SJCRH30 (cell line): Measurements from ENCODE around the gene LOC128125822.
A peak's percentile ranks its signal among the peaks of the same experiment; 100 is the strongest.

ENCODE experiments used
- DNase-seq, 2 experiments: peaks; one replicate each; pipeline ENCODE4 v3.0.0-alpha.2; 2015 to 2020
- H3K27ac ChIP-seq: fragments of 250-450 bp; sonication (Bioruptor Pico); 2 replicates; pipeline ENCODE4 v1.5.1; 2020; ENCODE audit warnings: mild to moderate bottlenecking, moderate library complexity
- H3K27me3 ChIP-seq: fragments of 250-450 bp; sonication (Bioruptor Pico); 2 replicates; pipeline ENCODE4 v1.5.1; 2020; ENCODE audit warnings: mild to moderate bottlenecking, moderate library complexity
- H3K36me3 ChIP-seq: fragments of 250-450 bp; sonication (Bioruptor Pico); 2 replicates; pipeline ENCODE4 v1.5.1; 2020; ENCODE audit warnings: mild to moderate bottlenecking, moderate library complexity
- H3K4me1 ChIP-seq: fragments of 250-450 bp; sonication (Bioruptor Pico); 2 replicates; pipeline ENCODE4 v1.5.1; 2020; ENCODE audit warnings: mild to moderate bottlenecking, moderate library complexity
- H3K4me3 ChIP-seq: fragments of 250-450 bp; sonication (Bioruptor Pico); 2 replicates; pipeline ENCODE4 v1.5.1; 2020; ENCODE audit warnings: mild to moderate bottlenecking, moderate library complexity
- H3K9me3 ChIP-seq: fragments of 250-450 bp; sonication (Bioruptor Pico); replicated peaks from 2 replicates; pipeline ENCODE4 v1.5.1; 2020; ENCODE audit warnings: mild to moderate bottlenecking, moderate library complexity

The LOC128125822 gene

DNA sequence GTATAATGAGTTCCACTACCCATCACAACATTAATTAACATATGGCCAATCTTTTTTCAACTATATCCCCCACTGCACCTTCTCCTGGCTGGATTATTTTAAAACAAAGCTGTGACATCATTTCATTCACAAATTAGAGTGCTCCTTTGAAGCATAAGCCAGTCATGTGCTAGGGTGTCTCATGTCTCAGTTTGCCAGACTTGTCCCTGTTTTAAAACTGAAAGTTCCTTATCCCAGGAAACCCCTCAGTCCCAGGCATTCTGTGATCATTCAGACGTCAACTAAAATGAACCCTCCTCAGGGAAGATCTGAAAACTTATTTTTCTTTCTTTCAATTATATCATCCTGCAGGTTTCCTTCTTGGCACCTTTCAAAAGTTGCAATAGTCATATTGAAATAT, 29.3 kb upstream of the LOC128125822 start:
- no peak overlapping the region for H3K27ac ChIP-seq
- H3K4me1 ChIP-seq = no peaks in the 10 kb centered on the region; the same call in 1 of the 2 replicates
- DNase-seq = no peak
- H3K9me3 ChIP-seq = no peaks in the 10 kb centered on the region
- H3K4me3 ChIP-seq = no peak overlapping the region
- H3K36me3 ChIP-seq = no peaks in the 10 kb centered on the region
- H3K27me3 ChIP-seq = no peaks in the 10 kb centered on the region

GRCh38 chr6:63543982-63544381, 28.3 kb upstream of the LOC128125822 start:
- DNase-seq = no peak
- Histone ChIP-seq H3K9me3 (no peaks in the 10 kb centered on the region), H3K27me3 (no peaks in the 10 kb centered on the region), H3K4me1 (no peaks in the 10 kb centered on the region; the same call in 1 of the 2 replicates), H3K4me3 (no peak overlapping the region), H3K27ac (no peak overlapping the region), H3K36me3 (no peaks in the 10 kb centered on the region)

- H3K36me3 ChIP-seq = no peaks in the 10 kb centered on the region
- H3K27ac ChIP-seq = no peak overlapping the region
- no peak overlapping the region for H3K4me3 ChIP-seq
- DNase-seq = no peak
- H3K27me3 ChIP-seq = no peaks in the 10 kb centered on the region
- H3K9me3 ChIP-seq = no peaks in the 10 kb centered on the region
- peaks cover 4% of the 10 kb centered on the region; the same call in 1 of the 2 replicates for H3K4me1 ChIP-seq
Observed at GRCh38 chr6:63546236-63546635, 26.0 kb upstream of the LOC128125822 start.

DNA sequence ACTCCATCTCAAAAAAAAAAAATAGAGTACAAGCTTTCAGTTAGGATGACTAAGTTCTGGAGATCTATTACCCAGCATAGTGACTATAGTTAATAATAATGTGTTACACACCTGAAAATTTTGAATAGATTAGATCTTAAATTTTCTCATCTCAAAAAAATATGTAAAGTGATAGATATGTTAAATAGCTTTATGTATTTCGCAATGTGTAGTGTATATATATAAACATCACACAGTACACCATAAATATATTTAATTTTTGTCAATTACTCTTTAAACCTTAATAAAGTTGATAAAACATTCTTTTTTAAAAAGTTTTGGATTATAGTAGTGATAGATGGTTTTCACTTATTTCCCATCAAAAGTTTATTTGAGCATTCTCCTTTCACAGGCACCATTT, 25.6 kb upstream of the LOC128125822 start:
- no peak for DNase-seq
- no peaks in the 10 kb centered on the region for H3K27me3 ChIP-seq
- H3K27ac ChIP-seq = no peak overlapping the region
- no peak overlapping the region for H3K4me3 ChIP-seq
- H3K9me3 ChIP-seq = no peaks in the 10 kb centered on the region; the same call in 1 of the 2 replicates
- peaks cover 4% of the 10 kb centered on the region; the same call in 1 of the 2 replicates for H3K4me1 ChIP-seq
- no peaks in the 10 kb centered on the region for H3K36me3 ChIP-seq

GRCh38 chr6:63549076-63549475, 23.2 kb upstream of the LOC128125822 start:
- H3K36me3 ChIP-seq = no peaks in the 10 kb centered on the region
- no peak overlapping the region for H3K27ac ChIP-seq
- DNase-seq = peak; percentile 17 to 51
- peaks cover 8% of the 10 kb centered on the region; the same call in 1 of the 2 replicates for H3K4me1 ChIP-seq
- H3K4me3 ChIP-seq = no peak overlapping the region
- no peaks in the 10 kb centered on the region; the same call in 1 of the 2 replicates for H3K9me3 ChIP-seq
- H3K27me3 ChIP-seq = no peaks in the 10 kb centered on the region

DNA sequence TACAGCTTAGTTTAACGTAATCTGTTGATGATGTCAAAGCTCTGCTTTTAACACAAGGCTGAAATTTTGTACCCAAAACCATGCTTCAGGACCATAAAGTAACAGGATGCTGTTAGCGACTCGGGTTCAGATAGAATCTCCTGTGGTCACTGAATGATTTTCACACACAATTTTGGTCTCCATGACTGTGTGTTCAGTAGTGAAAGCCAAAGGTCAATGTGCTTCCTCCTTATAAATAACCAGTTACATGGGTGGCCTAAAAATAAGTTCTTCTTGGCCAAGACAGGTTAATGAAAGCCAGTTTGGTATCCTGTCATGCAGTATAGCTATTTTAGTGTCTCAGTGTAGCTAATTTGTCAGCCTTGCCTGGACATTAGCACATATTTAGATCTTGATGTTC, 19.1 kb upstream of the LOC128125822 start:
- no peak overlapping the region for H3K4me3 ChIP-seq
- peaks cover 8% of the 10 kb centered on the region; the same call in 1 of the 2 replicates for H3K4me1 ChIP-seq
- H3K27ac ChIP-seq = no peak overlapping the region
- no peaks in the 10 kb centered on the region for H3K36me3 ChIP-seq
- peaks cover 3% of the 10 kb centered on the region; the same call in 1 of the 2 replicates for H3K9me3 ChIP-seq
- DNase-seq = no peak
- H3K27me3 ChIP-seq = no peaks in the 10 kb centered on the region

- Histone ChIP-seq H3K36me3 (no peaks in the 10 kb centered on the region), H3K27me3 (no peaks in the 10 kb centered on the region; the same call in 1 of the 2 replicates), H3K4me1 (peaks cover 8% of the 10 kb centered on the region; the same call in 1 of the 2 replicates), H3K27ac (no peak overlapping the region), H3K4me3 (no peak overlapping the region), H3K9me3 (peaks cover 3% of the 10 kb centered on the region; the same call in 1 of the 2 replicates)
- DNase-seq = no peak
Observed at GRCh38 chr6:63553900-63554299, 18.4 kb upstream of the LOC128125822 start.

GRCh38 chr6:63554782-63555181, 17.5 kb upstream of the LOC128125822 start:
- no peak overlapping the region for H3K4me3 ChIP-seq
- H3K27me3 ChIP-seq = no peaks in the 10 kb centered on the region; the same call in 1 of the 2 replicates
- peaks cover 4% of the 10 kb centered on the region; the same call in 1 of the 2 replicates for H3K4me1 ChIP-seq
- peaks cover 3% of the 10 kb centered on the region; the same call in 1 of the 2 replicates for H3K9me3 ChIP-seq
- no peak overlapping the region for H3K27ac ChIP-seq
- no peak for DNase-seq
- no peaks in the 10 kb centered on the region for H3K36me3 ChIP-seq

GRCh38 chr6:63556369-63556768, 15.9 kb upstream of the LOC128125822 start:
- no peak overlapping the region for H3K4me3 ChIP-seq
- H3K27ac ChIP-seq = no peak overlapping the region
- no peak for DNase-seq
- H3K9me3 ChIP-seq = peaks cover 3% of the 10 kb centered on the region; the same call in 1 of the 2 replicates
- no peaks in the 10 kb centered on the region; the same call in 1 of the 2 replicates for H3K27me3 ChIP-seq
- peaks cover 4% of the 10 kb centered on the region; the same call in 1 of the 2 replicates for H3K4me1 ChIP-seq
- H3K36me3 ChIP-seq = no peaks in the 10 kb centered on the region

DNA sequence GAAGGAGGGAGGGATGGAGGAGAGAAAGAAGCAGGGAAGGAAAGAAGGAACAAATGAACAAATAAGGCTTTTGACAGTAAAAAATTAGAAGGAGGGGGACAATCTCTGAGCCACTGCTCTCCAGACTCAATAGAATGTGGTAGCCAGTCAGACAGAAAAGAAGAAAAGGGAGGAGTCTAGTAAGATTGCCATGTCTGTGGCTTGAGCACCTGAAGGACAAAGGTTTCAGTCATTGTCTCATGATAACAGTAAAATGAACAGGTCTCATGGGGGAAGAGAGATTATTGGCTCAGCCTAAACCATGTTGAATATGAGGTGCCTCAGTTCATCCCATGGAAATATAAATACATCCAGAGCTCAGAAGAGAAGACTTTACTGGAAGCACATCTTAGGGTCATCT, 14.0 kb upstream of the LOC128125822 start:
- H3K4me1 ChIP-seq = peaks cover 1% of the 10 kb centered on the region; the same call in 1 of the 2 replicates
- no peak overlapping the region for H3K4me3 ChIP-seq
- H3K36me3 ChIP-seq = no peaks in the 10 kb centered on the region
- no peaks in the 10 kb centered on the region; the same call in 1 of the 2 replicates for H3K27me3 ChIP-seq
- H3K27ac ChIP-seq = no peak overlapping the region
- H3K9me3 ChIP-seq = 0 out of 2 replicates have a peak, but pooled peaks cover 3% of the 10 kb centered on the region
- DNase-seq = no peak

DNA sequence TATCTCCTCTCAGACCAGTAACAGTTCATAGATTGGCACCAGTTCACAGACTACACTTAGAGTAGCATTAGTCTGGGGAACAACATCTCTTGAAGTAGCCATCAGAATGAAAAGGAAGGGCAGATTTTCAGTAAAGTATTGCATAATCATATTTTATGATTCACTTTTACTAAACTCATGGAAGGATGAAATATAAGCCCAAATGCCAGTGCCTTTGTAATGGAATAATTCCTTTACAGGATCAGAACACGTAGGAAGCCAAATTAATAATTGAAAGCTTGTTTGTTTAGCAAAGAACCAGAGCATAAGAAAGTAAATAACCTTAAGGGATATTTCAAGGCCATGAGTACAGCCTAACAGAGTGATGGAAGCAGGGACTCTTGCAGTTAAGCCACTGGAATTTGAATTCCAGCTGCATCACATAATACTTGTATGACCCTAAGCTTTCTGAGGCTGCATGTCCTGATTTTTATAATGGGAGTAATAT, 11.4 kb upstream of the LOC128125822 start:
- Histone ChIP-seq H3K27me3 (no peaks in the 10 kb centered on the region; the same call in 1 of the 2 replicates), H3K36me3 (no peaks in the 10 kb centered on the region), H3K4me3 (no peak overlapping the region), H3K4me1 (no peaks in the 10 kb centered on the region), H3K9me3 (no peaks in the 10 kb centered on the region), H3K27ac (no peak overlapping the region)
- DNase-seq = no peak

- Histone ChIP-seq H3K4me3 (no peak overlapping the region), H3K9me3 (no peaks in the 10 kb centered on the region), H3K27me3 (peaks cover 3% of the 10 kb centered on the region; the same call in 1 of the 2 replicates), H3K36me3 (no peaks in the 10 kb centered on the region), H3K27ac (no peak overlapping the region), H3K4me1 (no peaks in the 10 kb centered on the region)
- DNase-seq = no peak
Observed at GRCh38 chr6:63561288-63561687, 11.0 kb upstream of the LOC128125822 start.

DNA sequence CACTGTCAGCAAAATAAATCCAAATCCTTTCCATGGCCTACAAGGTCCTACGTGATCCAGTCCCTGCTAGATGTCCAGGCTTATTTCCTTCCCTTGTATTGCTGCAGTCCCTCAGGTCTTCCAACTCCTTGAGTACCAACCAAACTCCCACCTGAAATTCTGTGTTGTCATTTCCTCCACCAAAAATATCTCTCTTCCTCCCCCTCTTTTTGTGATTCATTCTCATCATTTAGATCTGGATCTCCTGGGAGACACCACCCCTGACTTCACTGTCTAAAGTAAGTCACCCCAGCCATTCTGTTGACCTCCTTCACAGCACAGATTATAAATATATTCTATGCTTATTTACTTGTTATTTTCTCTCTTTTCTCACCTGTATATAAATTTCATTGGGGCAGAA, 9.0 kb upstream of the LOC128125822 start:
- Histone ChIP-seq H3K36me3 (no peaks in the 10 kb centered on the region), H3K27ac (no peak overlapping the region), H3K4me1 (no peaks in the 10 kb centered on the region), H3K9me3 (0 out of 2 replicates have a peak, but pooled peaks cover 2% of the 10 kb centered on the region), H3K4me3 (no peak overlapping the region), H3K27me3 (peaks cover 3% of the 10 kb centered on the region; the same call in 1 of the 2 replicates)
- DNase-seq = no peak

DNA sequence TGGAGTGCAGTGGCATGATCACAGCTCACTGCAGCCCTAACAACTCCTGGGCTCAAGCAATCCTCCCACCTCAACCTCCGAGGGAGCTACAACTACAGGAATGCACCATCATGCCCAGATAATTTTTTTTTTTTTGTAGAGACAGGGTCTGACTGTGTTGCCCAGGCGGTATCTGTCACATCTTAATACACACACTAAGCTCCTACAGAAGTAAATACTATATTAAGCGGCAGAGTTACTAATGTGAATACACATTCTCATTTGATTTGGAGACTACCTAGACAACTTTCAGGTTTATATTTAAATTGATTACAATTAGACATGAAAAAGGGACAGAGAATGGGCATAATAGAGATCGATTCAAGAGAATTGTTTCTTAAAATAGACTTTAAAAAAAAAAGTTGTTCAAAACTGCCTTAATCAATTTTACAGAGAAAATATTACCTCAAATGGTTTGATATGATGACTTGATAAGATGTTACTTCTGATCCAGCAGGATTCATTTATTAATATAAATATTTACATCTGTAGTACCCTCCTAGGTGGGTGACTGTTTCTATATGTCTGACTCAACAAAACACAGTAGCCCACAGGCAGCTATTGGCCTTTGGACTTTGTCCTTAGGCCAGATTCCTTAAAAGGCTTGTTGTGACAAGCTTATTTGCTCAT, 7.1 kb upstream of the LOC128125822 start:
- Histone ChIP-seq H3K4me1 (no peaks in the 10 kb centered on the region), H3K4me3 (no peak overlapping the region), H3K36me3 (no peaks in the 10 kb centered on the region), H3K27ac (no peak overlapping the region), H3K9me3 (0 out of 2 replicates have a peak, but pooled peaks cover 2% of the 10 kb centered on the region), H3K27me3 (0 out of 2 replicates have a peak, but pooled peaks cover 3% of the 10 kb centered on the region)
- no peak for DNase-seq
